ENCODE data around the gene BEGAIN.
A peak's percentile ranks its signal among the peaks of the same experiment; 100 is the strongest.

BEGAIN gene

DNA sequence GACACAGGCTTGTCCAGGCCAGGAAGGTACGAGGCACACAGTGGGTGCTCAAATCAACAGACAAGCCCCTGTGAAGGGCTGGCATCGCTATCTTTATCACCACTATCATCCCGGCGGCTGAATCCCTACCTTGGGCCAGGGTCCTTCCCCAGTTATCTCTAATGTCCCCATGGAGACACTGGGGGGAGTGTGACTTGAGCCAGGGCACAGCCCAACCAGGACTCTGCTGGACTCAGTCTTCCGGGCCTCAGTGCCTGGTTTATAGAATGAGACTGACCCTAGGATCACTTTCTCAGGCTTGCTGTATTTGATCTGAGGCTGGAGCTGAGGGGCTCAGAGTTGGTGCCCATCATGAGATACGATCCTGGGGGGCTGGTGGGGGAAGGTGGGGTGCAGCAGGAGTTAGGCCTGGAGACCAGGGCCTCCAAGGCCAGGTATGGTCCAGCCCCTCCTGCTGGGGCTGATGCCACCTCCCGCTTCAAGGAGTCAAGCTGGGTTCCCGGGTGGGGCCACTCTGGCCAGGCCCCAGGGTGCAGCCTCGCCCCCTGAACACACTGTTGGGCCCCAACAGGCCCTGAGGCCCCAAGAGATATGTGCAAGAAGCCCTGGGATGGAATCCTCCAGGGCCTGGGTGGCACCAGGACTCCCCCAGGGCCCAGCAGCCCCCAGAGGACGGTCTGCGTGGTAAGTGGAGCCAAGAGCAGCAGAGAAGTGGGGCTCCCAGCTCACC is 11.8 kb downstream of the BEGAIN start:
- peaks cover 13% of the 10 kb centered on the region for H3K4me1 ChIP-seq (ENCODE audit: insufficient read depth, low read length)
- H3K36me3 ChIP-seq (ENCODE audit: insufficient read depth, low read length) = no peaks in the 10 kb centered on the region
- H3K9me3 ChIP-seq (ENCODE audit: control insufficient read depth, insufficient read depth, low read length) = no peaks in the 10 kb centered on the region
- no peak overlapping the region for H3K9ac ChIP-seq (ENCODE audit: low read depth, low read length)

DNA sequence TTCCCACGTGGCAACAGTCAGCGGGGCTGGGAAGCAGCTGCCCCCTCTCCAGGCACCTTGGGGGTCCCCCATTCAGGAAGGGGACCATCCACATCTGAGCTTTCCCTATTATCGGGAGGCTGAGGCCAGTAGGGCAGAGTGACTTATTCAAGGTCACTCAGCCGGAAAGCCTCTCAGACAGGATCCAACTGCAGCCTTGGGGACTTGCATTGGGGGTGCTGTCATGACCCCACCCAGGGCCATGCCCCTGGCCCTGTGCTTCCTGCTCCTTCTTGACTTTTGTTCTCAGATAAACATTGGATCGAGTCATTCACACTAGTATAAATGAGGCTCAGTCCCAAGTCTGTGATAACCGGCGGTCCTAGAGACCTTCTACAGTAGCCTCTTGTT is 12.6 kb downstream of the BEGAIN start:
- Histone ChIP-seq H3K9ac (ENCODE audit: low read depth, low read length) (no peak overlapping the region), H3K4me1 (ENCODE audit: insufficient read depth, low read length) (peaks cover 21% of the 10 kb centered on the region), H3K36me3 (ENCODE audit: insufficient read depth, low read length) (no peaks in the 10 kb centered on the region), H3K9me3 (ENCODE audit: control insufficient read depth, insufficient read depth, low read length) (no peaks in the 10 kb centered on the region)

DNA sequence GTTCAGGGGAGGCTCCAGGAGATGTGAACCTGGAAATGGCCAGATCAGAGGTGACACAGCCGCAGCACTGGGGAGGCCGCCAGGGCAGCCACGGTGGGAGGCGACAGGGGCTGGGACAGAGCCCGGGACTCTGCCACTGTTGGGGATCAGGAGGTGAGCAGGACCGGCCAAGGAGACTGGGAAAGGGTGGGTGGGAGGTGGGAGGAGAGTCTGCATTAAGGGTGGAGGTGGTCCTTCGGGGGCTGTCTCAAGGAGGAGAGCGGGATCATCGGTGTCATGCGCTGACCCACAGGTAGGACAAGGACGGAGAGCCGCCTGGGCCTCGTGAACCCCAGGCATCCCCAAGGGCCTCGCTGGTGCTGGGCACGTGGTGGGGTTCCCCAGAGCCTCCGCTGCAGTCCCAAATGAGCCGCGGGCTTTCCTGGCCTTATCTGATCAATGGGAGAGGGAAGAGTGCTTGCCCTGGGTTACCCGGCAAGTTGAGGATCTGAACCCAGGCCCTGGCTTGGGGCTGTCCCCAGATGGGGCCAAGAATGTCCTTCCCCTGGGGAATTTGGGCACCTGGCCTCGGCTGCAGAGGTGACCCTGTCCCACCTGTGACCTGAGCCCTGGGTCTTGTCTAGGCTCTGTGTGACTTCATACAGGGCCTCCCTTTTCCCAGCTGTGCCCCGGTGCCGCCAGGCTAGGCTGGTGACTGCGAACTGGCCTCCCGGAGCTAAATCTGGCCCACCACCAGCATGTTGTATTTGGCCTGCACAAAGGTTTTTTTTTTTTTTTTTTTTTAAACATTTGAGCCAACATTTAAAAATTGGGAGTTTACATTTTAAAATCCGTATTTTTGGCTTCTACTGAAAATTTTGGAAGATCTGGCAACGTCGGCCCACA is 13.2 kb downstream of the BEGAIN start:
- Histone ChIP-seq H3K9me3 (ENCODE audit: control insufficient read depth, insufficient read depth, low read length) (no peaks in the 10 kb centered on the region), H3K36me3 (ENCODE audit: insufficient read depth, low read length) (no peaks in the 10 kb centered on the region), H3K9ac (ENCODE audit: low read depth, low read length) (peak overlapping the region; percentile 34; the same call in 1 of the 2 replicates), H3K4me1 (ENCODE audit: insufficient read depth, low read length) (peaks cover 24% of the 10 kb centered on the region)

DNA sequence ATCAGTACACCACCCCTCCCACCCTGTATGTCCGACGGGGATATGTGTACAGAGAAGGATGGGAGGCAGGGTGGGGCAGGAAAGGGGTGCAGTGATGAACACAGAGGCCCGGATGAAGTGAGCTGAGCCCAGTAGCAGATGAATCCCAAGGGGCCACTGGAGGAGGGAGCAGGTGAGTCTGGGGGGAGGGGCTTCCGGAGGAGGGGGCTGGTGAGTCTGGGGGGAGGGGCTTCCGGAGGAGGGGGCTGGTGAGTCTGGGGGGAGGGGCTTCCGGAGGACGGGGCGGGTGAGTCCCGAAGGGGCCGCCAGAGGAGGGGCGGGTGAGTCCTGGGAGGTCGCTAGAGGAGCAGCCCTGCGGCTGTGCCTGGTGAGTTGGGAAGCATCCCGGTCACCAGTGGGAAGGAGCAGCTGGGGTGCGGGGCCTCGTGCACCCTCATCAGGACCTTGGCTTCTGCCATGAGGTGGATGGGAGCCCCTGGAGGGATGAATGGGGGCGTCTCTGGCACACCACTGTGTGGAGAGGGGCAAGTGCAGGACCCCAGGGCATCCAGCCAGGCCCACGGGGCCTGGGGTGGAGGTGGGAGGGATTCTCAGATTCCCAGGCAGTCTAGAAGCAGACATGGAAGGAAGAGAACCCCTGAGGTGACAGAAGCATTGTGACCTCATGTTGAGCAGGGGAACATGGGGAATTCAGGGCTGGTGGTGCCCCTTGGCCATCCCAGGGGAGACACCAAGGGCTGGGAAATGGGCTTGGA is 14.0 kb downstream of the BEGAIN start:
- peak overlapping the region; percentile 34; the same call in 1 of the 2 replicates for H3K9ac ChIP-seq (ENCODE audit: low read depth, low read length)
- peaks cover 24% of the 10 kb centered on the region for H3K4me1 ChIP-seq (ENCODE audit: insufficient read depth, low read length)
- no peaks in the 10 kb centered on the region for H3K36me3 ChIP-seq (ENCODE audit: insufficient read depth, low read length)
- H3K9me3 ChIP-seq (ENCODE audit: control insufficient read depth, insufficient read depth, low read length) = no peaks in the 10 kb centered on the region

DNA sequence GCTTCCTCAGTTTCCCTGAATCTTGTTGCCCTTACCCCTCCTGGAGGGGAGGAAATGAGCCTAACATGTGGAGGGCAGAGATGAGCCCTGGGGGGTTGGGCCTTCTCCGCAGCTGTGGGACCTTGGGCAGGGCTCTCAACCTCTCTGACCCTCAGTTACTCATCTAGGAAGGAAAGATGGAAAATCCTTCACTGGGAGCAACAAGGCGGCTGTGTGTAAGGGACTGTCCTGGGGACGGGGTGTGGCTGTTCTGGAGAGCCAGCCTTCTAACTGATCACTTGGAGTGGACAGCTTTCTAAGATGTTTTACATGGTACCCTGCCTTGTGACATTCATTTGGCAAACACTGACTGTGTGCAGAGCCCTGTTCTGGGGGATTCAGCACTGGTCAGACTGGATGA is 14.7 kb downstream of the BEGAIN start:
- no peaks in the 10 kb centered on the region for H3K9me3 ChIP-seq (ENCODE audit: control insufficient read depth, insufficient read depth, low read length)
- H3K9ac ChIP-seq (ENCODE audit: low read depth, low read length) = no peak overlapping the region
- H3K36me3 ChIP-seq (ENCODE audit: insufficient read depth, low read length) = no peaks in the 10 kb centered on the region
- peaks cover 24% of the 10 kb centered on the region for H3K4me1 ChIP-seq (ENCODE audit: insufficient read depth, low read length)

DNA sequence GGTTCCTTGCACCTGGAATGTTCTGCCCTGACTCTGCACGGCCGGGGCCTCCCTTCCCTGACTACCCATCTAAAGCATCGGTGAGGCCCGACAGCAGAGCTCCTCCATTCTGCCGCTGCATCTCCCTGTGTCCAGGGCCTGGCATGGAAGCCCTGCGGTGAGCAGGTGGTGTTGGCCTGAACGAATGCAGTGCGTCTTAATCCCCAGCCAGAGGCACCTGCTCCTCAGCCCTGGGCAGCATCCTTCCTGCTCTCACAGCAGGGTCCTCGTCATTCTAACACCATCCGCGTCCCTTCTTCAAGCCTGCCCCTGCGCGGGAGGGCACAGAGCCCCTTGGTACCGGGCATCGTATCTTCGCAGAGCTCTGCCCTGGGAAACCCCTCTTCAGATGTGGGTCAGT is 15.4 kb downstream of the BEGAIN start:
- no peaks in the 10 kb centered on the region for H3K9me3 ChIP-seq (ENCODE audit: control insufficient read depth, insufficient read depth, low read length)
- H3K36me3 ChIP-seq (ENCODE audit: insufficient read depth, low read length) = no peaks in the 10 kb centered on the region
- H3K4me1 ChIP-seq (ENCODE audit: insufficient read depth, low read length) = peaks cover 24% of the 10 kb centered on the region
- H3K9ac ChIP-seq (ENCODE audit: low read depth, low read length) = no peak overlapping the region

DNA sequence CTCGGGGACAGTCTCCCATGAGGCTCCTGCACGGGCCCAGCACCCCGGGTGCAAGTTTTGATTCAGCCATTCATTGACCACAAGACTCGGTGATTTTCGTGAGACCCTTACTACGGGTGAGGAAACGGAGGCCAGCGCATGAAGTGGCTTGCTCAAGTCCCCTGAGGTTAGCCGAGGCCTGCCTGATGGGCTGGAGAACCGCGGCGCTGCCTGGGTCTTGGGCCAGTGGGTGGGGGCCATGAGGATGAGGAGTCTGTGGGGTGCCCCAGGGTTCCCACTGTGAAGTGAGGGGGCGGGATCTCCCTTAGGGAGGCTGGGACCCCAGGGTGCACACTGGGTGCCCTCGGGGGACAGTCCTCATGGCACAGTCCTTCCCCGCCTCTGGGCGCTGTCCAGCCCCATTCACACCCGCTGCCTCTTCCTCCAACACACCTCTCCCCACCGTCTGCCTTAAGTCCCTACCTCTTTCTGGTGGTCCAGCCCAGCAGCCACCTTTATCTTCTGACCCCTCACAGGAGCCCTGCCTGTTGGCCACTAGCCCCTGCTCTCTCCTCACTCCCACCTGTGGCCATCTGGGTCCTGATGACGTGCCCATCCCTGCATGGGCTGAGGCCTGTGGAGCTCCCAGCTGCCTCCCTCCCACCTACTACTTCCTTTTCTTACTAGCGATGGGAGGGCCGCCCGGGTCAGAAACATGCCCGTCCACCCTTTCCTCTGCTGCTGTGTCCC is 16.3 kb downstream of the BEGAIN start:
- Histone ChIP-seq H3K36me3 (ENCODE audit: insufficient read depth, low read length) (no peaks in the 10 kb centered on the region), H3K4me1 (ENCODE audit: insufficient read depth, low read length) (peaks cover 24% of the 10 kb centered on the region), H3K9ac (ENCODE audit: low read depth, low read length) (no peak overlapping the region), H3K9me3 (ENCODE audit: control insufficient read depth, insufficient read depth, low read length) (no peaks in the 10 kb centered on the region)

DNA sequence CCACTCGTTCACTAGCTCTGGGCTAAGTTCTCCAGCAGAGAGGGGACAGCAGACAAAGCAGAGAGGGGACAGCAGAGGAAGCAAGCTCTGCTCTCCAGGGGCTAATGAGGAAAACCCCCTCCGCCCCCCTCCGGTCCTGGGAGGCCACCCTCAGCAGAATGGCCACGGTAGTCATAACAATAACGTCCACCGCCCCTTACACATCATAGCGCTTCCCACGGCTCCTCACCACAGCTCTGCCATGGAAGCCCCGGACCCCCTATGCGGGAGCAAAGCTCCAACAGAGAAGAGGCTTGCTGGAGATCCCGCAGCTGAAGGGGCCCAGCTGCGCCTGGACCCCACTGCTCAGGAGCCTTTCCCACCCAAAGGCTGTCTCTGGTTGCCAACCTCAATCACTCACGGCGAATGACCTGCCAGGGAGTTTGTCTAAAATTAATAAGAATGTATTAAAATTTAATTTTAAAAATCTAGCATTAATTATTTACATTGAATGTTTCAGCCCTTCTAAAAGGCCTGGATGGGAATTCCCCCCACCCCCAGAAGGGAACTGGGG is 17.4 kb downstream of the BEGAIN start:
- no peaks in the 10 kb centered on the region for H3K9me3 ChIP-seq (ENCODE audit: control insufficient read depth, insufficient read depth, low read length)
- peaks cover 24% of the 10 kb centered on the region for H3K4me1 ChIP-seq (ENCODE audit: insufficient read depth, low read length)
- no peaks in the 10 kb centered on the region for H3K36me3 ChIP-seq (ENCODE audit: insufficient read depth, low read length)
- H3K9ac ChIP-seq (ENCODE audit: low read depth, low read length) = peak overlapping the region; percentile 69; the same call in 1 of the 2 replicates

DNA sequence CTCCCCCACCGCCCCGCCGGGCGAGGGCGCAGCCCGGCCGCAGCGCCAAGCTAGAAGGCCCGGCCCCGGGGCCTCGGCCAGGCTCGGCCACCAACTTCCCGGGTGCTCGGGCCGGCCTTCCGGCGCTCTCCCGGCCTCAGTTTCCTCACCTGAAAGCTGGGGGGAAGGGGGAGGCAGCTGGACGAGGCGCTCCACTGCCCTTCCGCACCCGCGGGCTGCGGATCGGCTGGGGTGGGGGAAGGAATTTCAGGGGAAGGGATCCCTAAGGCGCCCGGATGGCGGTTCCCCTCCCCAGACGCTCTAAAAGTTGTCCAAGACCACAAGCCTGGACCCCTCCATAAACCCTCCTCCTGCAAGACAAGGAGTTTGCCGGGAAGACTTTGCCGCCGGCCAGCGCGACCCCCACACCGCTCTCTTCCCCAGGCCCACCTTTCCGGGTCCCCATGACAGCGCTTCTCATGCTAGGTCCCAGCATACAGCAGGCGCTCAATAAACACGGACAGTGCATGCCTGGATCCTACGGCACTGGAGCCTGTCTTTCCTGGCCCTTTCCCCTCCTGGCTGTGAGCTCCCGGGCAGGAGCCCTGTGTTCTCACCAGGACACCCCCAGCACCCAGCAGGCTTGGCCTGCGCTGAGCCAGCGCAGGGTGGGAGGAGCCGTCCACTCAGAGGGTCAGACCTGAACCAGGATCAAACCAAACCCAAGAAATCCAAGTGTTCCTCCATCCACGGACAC is 18.1 kb downstream of the BEGAIN start:
- Histone ChIP-seq H3K36me3 (ENCODE audit: insufficient read depth, low read length) (no peaks in the 10 kb centered on the region), H3K4me1 (ENCODE audit: insufficient read depth, low read length) (peaks cover 24% of the 10 kb centered on the region), H3K9me3 (ENCODE audit: control insufficient read depth, insufficient read depth, low read length) (no peaks in the 10 kb centered on the region), H3K9ac (ENCODE audit: low read depth, low read length) (peak overlapping the region; percentile 69)

DNA sequence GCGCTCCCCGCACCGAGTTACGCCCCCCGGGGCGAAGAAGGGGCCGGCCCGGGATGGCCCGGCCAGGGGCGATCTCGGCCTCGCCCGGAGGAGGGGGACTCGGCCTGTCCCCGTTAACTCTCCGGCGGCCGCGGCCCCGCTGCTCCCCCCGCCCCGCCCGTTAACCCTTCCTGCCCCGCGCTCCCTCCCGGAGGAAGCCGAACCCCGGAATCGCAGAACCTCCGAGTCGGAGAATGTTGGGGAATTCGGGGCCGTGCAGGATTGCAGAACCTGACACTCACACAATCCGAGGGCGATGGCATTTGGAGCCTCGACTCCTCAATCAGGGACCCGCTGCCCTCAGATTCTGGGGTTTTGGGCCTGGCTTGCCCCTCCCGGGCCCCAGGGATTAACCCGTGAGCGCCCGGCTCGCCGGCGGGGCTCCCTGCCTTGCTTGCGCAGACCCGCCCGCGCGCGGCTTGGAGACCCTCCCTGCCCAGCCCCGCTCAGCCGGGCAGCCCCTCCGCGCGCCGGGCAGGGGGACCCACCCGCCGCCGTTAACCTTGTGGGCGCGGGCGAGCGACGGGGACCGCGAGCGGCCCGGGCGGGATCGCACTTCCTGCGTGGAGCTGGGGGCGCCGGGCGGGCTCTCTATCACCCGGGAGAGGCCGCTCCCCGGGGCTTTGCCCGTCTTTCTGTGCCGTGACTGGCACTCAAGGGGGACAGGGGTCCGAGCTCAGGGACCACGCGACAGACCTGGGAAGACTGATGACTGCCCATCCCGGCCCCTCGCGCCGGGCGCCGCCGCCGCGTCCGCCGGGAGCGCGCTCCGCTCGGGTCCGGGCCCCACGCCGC is 18.8 kb downstream of the BEGAIN start:
- H3K9ac ChIP-seq (ENCODE audit: low read depth, low read length) = peak overlapping the region; percentile 69; the same call in 1 of the 2 replicates
- peaks cover 20% of the 10 kb centered on the region for H3K4me1 ChIP-seq (ENCODE audit: insufficient read depth, low read length)
- no peaks in the 10 kb centered on the region for H3K36me3 ChIP-seq (ENCODE audit: insufficient read depth, low read length)
- H3K9me3 ChIP-seq (ENCODE audit: control insufficient read depth, insufficient read depth, low read length) = no peaks in the 10 kb centered on the region

DNA sequence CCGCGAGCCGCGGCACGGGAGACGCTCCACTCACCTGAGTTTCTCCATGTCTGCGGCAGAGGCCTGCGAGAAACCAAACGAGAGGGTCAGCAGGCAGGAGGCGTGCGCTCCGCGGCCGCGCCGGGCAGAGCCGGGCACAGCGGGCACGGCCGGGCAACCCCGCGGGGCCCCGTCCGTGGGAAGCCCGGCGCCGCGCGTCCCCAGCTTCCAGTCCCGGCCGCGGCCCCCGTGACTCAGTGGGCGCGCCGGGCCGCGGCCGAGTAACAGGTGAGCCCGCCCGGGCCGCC is 19.4 kb downstream of the BEGAIN start:
- Histone ChIP-seq H3K9me3 (ENCODE audit: control insufficient read depth, insufficient read depth, low read length) (no peaks in the 10 kb centered on the region), H3K9ac (ENCODE audit: low read depth, low read length) (peak overlapping the region; percentile 69; the same call in 1 of the 2 replicates), H3K36me3 (ENCODE audit: insufficient read depth, low read length) (no peaks in the 10 kb centered on the region), H3K4me1 (ENCODE audit: insufficient read depth, low read length) (peaks cover 17% of the 10 kb centered on the region)

DNA sequence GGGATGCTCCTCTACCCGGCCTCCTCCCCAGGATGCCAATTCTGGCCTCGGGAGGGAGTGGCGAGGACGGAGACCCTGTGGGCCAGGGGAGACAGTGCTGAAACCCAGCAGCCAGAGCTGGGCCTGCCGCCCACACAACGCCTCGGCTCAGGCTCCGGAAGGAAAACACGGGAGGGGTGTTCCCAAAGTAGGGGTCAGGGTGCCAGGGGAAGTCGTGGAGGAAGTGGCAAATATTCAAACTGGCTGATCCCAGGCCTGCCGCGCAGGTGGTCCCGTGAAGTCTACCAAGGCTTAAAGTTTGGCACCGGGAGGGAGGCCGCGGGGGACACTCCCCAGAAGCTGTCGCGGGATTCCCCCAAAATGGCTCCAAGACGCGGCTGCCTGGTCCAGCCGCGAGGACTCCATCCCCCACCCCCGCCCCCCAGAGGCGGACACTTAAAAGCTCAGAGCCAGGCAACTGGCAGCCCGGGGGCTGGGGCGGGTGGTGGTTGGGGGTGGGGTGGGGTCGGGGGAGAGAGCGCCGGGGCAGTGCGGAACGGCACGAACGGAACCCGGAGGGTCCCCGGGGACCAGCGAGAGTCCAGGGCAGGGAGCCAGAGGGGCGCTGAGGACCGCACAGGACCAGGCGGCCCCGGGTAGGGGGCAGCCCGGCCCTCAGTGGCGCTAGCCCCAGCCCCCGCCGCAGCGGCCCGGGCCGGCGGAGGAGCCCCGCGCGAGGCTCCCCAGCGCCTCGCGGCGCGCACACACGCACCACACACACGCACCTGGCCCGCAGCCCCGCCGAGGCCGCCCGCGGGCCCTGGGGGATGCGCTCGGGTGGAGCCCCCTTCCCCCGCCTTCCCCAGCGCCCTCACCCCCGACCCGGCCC is 20.0 kb downstream of the BEGAIN start:
- no peaks in the 10 kb centered on the region for H3K36me3 ChIP-seq (ENCODE audit: insufficient read depth, low read length)
- H3K4me1 ChIP-seq (ENCODE audit: insufficient read depth, low read length) = peaks cover 12% of the 10 kb centered on the region
- peak overlapping the region; percentile 69; the same call in 1 of the 2 replicates for H3K9ac ChIP-seq (ENCODE audit: low read depth, low read length)
- no peaks in the 10 kb centered on the region for H3K9me3 ChIP-seq (ENCODE audit: control insufficient read depth, insufficient read depth, low read length)
